ENCODE measurements around the gene ZNF550. TPM values are rescaled to one million over a fixed set of nuclear protein-coding genes. Genes with fewer than 3 reads are reported as not detected.

ZNF550 gene
- 40.3 and 48.5 TPM in 2 replicates for total RNA-seq (2013; cell fraction: nucleolus; rRNA removed)
- 7.6 and 8.0 TPM in 2 replicates for total RNA-seq (2014; rRNA removed)
- total RNA-seq (2014; rRNA removed; fragmentation: Illumina TruSeq; extraction: Trizol), result 7.2 and 7.6 TPM in 2 replicates
- total RNA-seq (2021), result 7.1 and 9.0 TPM in 2 replicates
- 3.9 TPM for polyA plus RNA-seq (2011; ENCODE audit: low read depth)
- 14.0 and 18.5 TPM in 2 replicates for polyA plus RNA-seq (2011; rRNA removed)
- polyA plus RNA-seq (2011; cell fraction: cytosol; rRNA removed), result 8.9 and 10.4 TPM in 2 replicates
- 12.5 and 15.2 TPM in 2 replicates for polyA plus RNA-seq (2011; cell fraction: nucleus; rRNA removed)
- 6.7 and 8.5 TPM in 2 replicates for polyA plus RNA-seq (2012)
- 7.9 and 10.9 TPM in 2 replicates for polyA plus RNA-seq (2014; fragmentation: Illumina TruSeq; extraction: Trizol)
- polyA plus RNA-seq (2014; fragmentation: Nextera tagmentation; extraction: Ambion mirVana), result 1 to 10 TPM; 2.6 to 3.6 TPM
- polyA plus RNA-seq (2014; rRNA removed), result 7.2 and 8.6 TPM in 2 replicates
- 1 to 10 TPM; 4.5 to 4.9 TPM for polyA plus RNA-seq (2016; fragmentation: Nextera tagmentation; extraction: Ambion mirVana)
- polyA minus RNA-seq (2011; rRNA and poly(A)+ RNA removed), result 17.8 and 17.9 TPM in 2 replicates
- polyA minus RNA-seq (2011; cell fraction: cytosol; rRNA and poly(A)+ RNA removed), result 3.2 and 4.9 TPM in 2 replicates
- 15.0 and 18.8 TPM in 2 replicates for polyA minus RNA-seq (2011; cell fraction: nucleus; rRNA and poly(A)+ RNA removed)
- Bru-seq, nascent RNA, result percentile 72 among the genes with signal in this experiment
- BruChase-seq, experiment 1, labeled RNA remaining after a 6-hour chase, result percentile 58 among the genes with signal in this experiment
- percentile 68 among the genes with signal in this experiment for BruChase-seq, experiment 2, labeled RNA remaining after a 2-hour chase
- long read RNA-seq, experiment 1, result 0 reads
- long read RNA-seq, experiment 2, transcript ZNF550-205 (5 exons, 3,376 nt), result major isoform, 5 of 12 reads
- long read RNA-seq, experiment 2, partial matches to known transcripts, result 4 of 12 reads
- long read RNA-seq, experiment 2, other reads (novel, unspliced or antisense), result 3 of 12 reads

GRCh38 chr19:57559404-57560025, at the start of gene ZNF550:
ZNF550 (minus strand) TSS chr19:57559863; CDS start chr19:57559682, 181 bp downstream.
- H3K9ac ChIP-seq (ENCODE audit: control insufficient read depth, insufficient read depth, low read length), result peak within 1 kb of the TSS; percentile 83
- in situ Hi-C loops (cut with MboI), result no loop called here
- peak within 1 kb of the TSS; percentile 86 for H3K4me2 ChIP-seq (ENCODE audit: control insufficient read depth, insufficient read depth)
- POLR2A ChIA-PET, result no interaction called here
- peak; percentile 49 for DNase-seq (ENCODE audit: low read depth, low spot score)
- H3K36me3 ChIP-seq (ENCODE audit: control insufficient read depth in 2 of 2, insufficient read depth in 2 of 2, low read length in 1 of 2), result no peaks in the 10 kb centered on the region
- peaks cover 8% of the 10 kb centered on the region; the same call in 2 of the 3 replicates for H3K9me3 ChIP-seq (replicated peaks; ENCODE audit: control insufficient read depth, insufficient read depth, low read length)
- no peaks in the 10 kb centered on the region for H3K27me3 ChIP-seq (replicated peaks in 1 of 2; ENCODE audit: control insufficient read depth in 2 of 2, insufficient read depth in 2 of 2, low read length in 1 of 2)
- peak within 1 kb of the TSS; percentile 88 for H2AFZ ChIP-seq (ENCODE audit: control insufficient read depth, low read depth, low read length)
- TSS peak; percentile 90 for BruUV-seq (replicated peaks)
- 2% methylated on average over 49 of the region's 56 CpGs for WGBS (ENCODE audit: insufficient coverage, insufficient replicate concordance, low lambda C conversion rate, missing lambda C conversion rate)
- SMC1A ChIA-PET (ENCODE audit: uncharacterized antibody, unreplicated experiment), result no interaction called here
- peak within 1 kb of the TSS; percentile 83 for H3K4me3 ChIP-seq
- intact Hi-C loops (cut with micrococcal nuclease; ENCODE audit: unreplicated experiment), result no loop called here
- H4K20me1 ChIP-seq (ENCODE audit: control insufficient read depth, insufficient read depth), result no peaks in the 10 kb centered on the region
- peak within 1 kb of the TSS; percentile 70 for H3K27ac ChIP-seq (ENCODE audit: control insufficient read depth, insufficient read depth)
- no peaks in the 10 kb centered on the region for H3K4me1 ChIP-seq (ENCODE audit: control insufficient read depth, insufficient read depth, low read length)
- CTCF ChIA-PET, result no interaction called here
- H3K79me2 ChIP-seq (ENCODE audit: control insufficient read depth, insufficient read depth, low read length), result peaks cover 12% of the 10 kb centered on the region
- ATAC-seq, result peak; percentile 100
- RAD21 ChIA-PET (ENCODE audit: unreplicated experiment), result no interaction called here
- peak; percentile 90 for FAIRE-seq
- no peak for TF ChIP-seq PAX8 (IDR thresholded peaks at IDR 0.05)
- no peak for TF ChIP-seq TBL1XR1 (IDR thresholded peaks at IDR 0.05; ENCODE audit: low read depth, low read length)
- TF ChIP-seq ZBTB33 (IDR thresholded peaks at IDR 0.05), result no peak
- TF ChIP-seq ETV6 (conservative IDR thresholded peaks at IDR 0.05 in 1 of 2, IDR thresholded peaks at IDR 0.05 in 1 of 2; ENCODE audit: borderline replicate concordance in 1 of 2, low read depth in 1 of 2), result no peak
- no peak for TF ChIP-seq CBFB (IDR thresholded peaks at IDR 0.05; ENCODE audit: low read depth)
- TF ChIP-seq RELA (IDR thresholded peaks at IDR 0.05; ENCODE audit: borderline replicate concordance, partially characterized antibody), result no peak
- 0 out of 2 replicates have a peak, but pooled peaks have one; percentile 7 for TF ChIP-seq SREBF1 (IDR thresholded peaks at IDR 0.05; ENCODE audit: low read length)
- TF ChIP-seq BHLHE40 (IDR thresholded peaks at IDR 0.05; ENCODE audit: borderline replicate concordance in 1 of 2, low read depth in 2 of 2, low read length in 1 of 2), result peak in 1 of 2 experiments; percentile 24; a peak in 1 of 4 replicates
- peak; percentile 80 for TF ChIP-seq IKZF1 (conservative IDR thresholded peaks at IDR 0.05)
- peak; percentile 56 for TF ChIP-seq KLF5 (IDR thresholded peaks at IDR 0.05; ENCODE audit: partially characterized antibody)
- 0 out of 3 replicates have a peak, but pooled peaks have one; percentile 16 for TF ChIP-seq POU2F2 (IDR thresholded peaks at IDR 0.05; ENCODE audit: borderline replicate concordance, low read depth, low read length)
- TF ChIP-seq RBBP5 (conservative IDR thresholded peaks at IDR 0.05), result no peak
- no peak for TF ChIP-seq TCF12 (IDR thresholded peaks at IDR 0.05; ENCODE audit: low read depth, low read length)
- TF ChIP-seq BCL11A (IDR thresholded peaks at IDR 0.05; ENCODE audit: low read depth, low read length), result no peak
- TF ChIP-seq TCF7 (IDR thresholded peaks at IDR 0.05; ENCODE audit: borderline replicate concordance), result no peak
- no peak for TF ChIP-seq PBX3 (IDR thresholded peaks at IDR 0.05; ENCODE audit: insufficient replicate concordance, low read depth, low read length)
- TF ChIP-seq SMAD1 (IDR thresholded peaks at IDR 0.05; ENCODE audit: low read depth, partially characterized antibody), result no peak
- TF ChIP-seq GATAD2B (conservative IDR thresholded peaks at IDR 0.05; ENCODE audit: low read depth), result peak; percentile 31; the same call in 1 of the 2 replicates
